Astrocyte (in vitro differentiated cells and primary cell): Measurements from ENCODE around the gene CCDC136.

Experiments used
- EZH2 ChIP-seq: IDR thresholded peaks from 2 replicates; pipeline ENCODE4 v1.6.1; 2012; ENCODE audit warnings: mild to moderate bottlenecking, low read length, inconsistent platforms; ENCODE audit not compliant: insufficient read depth
- TF ChIP-seq, protein P1 (sequence below): IDR thresholded peaks from 2 replicates; pipeline ENCODE4 v1.5.1; 2011; ENCODE audit warnings: low read depth, mild to moderate bottlenecking, inconsistent platforms, low read length, moderate library complexity; ENCODE audit not compliant: insufficient read depth

- TF ChIP-seq, protein P1, sequence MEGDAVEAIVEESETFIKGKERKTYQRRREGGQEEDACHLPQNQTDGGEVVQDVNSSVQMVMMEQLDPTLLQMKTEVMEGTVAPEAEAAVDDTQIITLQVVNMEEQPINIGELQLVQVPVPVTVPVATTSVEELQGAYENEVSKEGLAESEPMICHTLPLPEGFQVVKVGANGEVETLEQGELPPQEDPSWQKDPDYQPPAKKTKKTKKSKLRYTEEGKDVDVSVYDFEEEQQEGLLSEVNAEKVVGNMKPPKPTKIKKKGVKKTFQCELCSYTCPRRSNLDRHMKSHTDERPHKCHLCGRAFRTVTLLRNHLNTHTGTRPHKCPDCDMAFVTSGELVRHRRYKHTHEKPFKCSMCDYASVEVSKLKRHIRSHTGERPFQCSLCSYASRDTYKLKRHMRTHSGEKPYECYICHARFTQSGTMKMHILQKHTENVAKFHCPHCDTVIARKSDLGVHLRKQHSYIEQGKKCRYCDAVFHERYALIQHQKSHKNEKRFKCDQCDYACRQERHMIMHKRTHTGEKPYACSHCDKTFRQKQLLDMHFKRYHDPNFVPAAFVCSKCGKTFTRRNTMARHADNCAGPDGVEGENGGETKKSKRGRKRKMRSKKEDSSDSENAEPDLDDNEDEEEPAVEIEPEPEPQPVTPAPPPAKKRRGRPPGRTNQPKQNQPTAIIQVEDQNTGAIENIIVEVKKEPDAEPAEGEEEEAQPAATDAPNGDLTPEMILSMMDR: no peak
- TF ChIP-seq EZH2: no peak
These were observed 78.1 kb downstream of the CCDC136 start for GRCh38 chr7:128869944-128870285.
